ENCODE measurements around the gene RXRA.

Gene RXRA

GRCh38 chr9:134477927-134478326 lies 151.7 kb downstream of the RXRA start:
- DNase-seq (ENCODE audit: insufficient read length, low spot score) (no peak), FAIRE-seq (no peak)

DNA sequence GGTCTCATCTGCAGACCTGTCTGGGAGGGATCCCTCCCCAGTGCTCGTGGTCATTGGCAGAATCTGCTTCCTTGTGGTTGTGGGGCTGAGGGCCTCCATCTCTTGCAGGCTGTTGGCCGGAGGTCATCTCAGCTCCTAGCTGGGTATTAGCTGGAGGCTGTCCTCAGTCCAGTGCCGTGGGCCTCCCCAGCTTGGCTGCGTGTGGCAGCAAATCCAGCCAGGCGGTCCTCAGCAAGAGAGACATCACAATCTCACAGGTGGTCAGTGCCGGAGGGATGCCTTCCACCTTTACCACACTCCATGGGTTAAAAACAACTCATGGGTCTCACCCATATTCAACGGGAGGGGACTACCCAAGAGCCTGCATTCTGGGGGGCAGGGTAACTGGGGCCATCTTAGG lies 155.5 kb downstream of the RXRA start:
- FAIRE-seq: no peak
- no peak for DNase-seq (ENCODE audit: insufficient read length, low spot score)

DNA sequence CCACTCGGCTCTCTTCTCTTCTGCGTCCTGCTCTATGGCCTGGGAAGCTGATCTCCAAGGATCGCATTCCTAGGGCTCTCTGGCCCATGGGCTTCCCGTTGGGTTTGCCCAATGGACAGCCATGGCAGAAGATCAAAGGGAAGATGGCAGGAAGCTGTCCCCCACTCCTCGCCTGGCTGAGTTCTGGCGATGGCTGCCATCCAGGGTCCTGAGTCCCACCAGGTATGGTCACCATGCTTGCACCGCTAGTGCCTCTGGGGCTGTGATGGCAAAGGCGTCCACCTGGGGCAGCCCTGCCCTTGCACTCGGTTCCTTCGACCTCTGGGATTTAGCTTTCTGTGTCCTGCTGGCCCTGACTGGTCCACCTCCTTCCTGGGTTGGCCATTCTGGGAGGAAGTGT lies 156.0 kb downstream of the RXRA start:
- no peak for FAIRE-seq
- DNase-seq (ENCODE audit: insufficient read length, low spot score): no peak

DNA sequence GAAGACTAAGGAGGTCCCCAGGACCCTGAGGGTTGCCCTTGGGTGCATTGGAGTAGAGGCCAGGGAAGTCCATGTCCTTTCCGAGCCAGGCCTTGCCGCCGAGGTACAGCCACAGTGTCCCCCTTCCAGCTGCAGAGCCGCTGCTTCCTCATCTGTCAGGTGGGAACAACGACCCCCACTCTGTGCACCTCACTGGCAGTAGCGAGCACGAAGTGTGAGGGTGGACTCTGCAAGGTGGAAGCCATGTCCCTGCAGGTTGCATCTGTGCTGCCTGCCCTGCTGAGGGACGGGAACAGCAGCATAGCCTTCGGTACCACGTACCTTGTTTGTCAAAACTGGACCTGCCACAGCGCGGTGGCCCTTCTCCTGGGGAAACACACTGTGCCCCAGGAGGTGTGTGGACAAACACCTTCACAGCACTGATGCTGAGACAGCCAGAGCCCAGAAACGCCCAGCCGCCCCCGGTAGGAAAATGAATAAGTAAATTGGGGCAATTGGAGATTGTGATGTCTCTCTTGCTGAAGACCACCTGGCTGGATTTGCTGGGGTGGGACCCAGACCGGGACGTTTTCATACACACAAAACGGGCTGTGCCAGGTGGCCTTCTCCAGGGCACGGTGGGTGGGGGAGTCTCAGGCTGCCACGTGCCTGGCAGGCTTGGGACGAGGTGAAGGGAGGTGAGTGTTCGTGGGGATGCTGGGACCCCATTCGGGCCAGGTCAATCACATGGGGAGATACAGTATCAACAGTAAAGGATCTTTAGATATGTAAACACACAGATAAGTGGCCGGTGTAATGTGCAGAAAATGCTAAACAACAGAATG lies 157.3 kb downstream of the RXRA start:
- DNase-seq (ENCODE audit: insufficient read length, low spot score) (no peak), FAIRE-seq (no peak)

- DNase-seq (ENCODE audit: insufficient read length, low spot score) (no peak), FAIRE-seq (no peak)
Observed at GRCh38 chr9:134484479-134484878, 158.2 kb downstream of the RXRA start.

DNA sequence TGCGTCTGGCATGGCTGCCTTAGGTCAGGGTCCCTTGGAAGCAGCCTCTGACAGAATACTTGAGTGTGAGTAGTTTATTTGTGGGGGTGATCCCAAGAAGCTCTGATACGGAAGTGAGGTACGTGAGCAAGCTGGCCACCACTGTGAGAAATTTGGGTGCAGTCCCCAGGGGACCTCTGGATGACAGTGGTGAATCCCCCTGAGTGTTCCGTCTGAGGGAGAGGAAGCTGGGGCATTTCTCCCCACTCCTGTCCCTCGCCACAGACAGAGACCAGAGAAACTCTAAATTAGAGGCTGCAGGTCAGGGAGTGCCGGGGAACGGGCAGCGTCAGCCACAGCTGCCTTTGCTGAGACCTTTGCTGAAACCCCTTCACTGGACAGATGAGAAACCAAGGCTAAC lies 159.4 kb downstream of the RXRA start:
- FAIRE-seq: no peak
- DNase-seq (ENCODE audit: insufficient read length, low spot score): no peak

DNA sequence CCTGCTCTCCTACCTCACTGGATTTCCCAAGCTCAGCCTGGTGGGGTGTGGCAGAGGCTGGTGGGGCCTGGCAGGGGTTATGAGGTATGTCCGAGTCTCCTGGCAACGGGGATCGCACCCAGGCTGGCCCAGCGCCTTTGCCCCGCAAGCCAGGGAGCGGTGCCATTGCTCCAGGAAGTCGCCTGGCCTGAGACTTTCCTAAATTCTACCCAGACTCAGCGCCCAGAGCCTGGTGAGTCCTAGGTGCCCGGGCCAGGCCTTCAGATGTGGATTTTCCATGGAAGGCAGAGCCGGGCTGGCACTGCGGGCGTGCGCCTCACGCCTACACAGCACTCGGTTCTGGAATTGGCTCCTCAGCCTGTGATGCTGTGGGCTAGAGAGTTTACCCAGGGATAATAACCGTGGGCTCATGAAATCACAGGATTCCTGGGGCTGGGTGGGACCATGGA lies 159.9 kb downstream of the RXRA start:
- no peak for FAIRE-seq
- DNase-seq (ENCODE audit: insufficient read length, low spot score): no peak

DNA sequence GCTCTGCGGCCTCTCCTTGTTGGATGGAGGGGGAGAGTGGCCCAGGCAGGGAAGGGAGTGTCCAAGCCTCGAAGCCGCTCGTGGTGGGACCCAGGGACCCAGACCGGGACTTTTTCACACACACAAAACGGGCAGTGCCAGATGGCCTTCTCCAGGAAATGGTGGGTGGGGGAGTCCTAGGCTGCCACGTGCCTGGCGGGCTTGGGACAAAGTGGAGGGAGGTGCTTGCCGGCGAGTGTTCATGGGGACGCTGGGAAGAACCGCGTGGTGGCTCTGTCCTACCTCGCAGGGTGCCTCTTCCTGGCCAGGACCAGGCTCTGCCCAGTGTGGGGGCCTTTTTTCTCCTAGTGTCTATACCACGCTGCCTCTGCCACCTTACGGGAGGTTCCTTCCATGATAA lies 160.3 kb downstream of the RXRA start:
- DNase-seq (ENCODE audit: insufficient read length, low spot score): no peak
- FAIRE-seq: no peak

Measured in HTR-8/SVneo (cell line).